Activated B cell treated with CpG ODN at 0.5 μM for 24 hours (primary cell): Measurements from ENCODE around the gene CCP110. TPM values are rescaled to one million over a fixed set of nuclear protein-coding genes. Genes with fewer than 3 reads are reported as not detected.

Source experiments
- ATAC-seq: fragments of 200-7000 bp; cut with Tn5 transposase; one replicate; pipeline ENCODE4 v1.10.0; 2021; ENCODE audit warnings: low read depth, mild to moderate bottlenecking, moderate library complexity
- CTCF ChIA-PET: fragments of 350-600 bp; sonication (Branson Sonifier 250); formaldehyde crosslinking; loops from one replicate; lab custom pipeline; 2021; ENCODE audit warnings: antibody characterized with exemption; lab: Charles Lee
- POLR2A ChIA-PET: fragments of 350-600 bp; sonication (Branson Sonifier 250); formaldehyde crosslinking; loops from one replicate; lab custom pipeline; 2021; ENCODE audit warnings: antibody characterized with exemption; lab: Charles Lee
- DNase-seq: peaks from one replicate; pipeline ENCODE4 v3.0.0; 2022
- H3K27ac Mint-ChIP-seq: one replicate; pipeline ENCODE4 v1.8.0; 2020; ENCODE audit warnings: mixed read lengths
- H3K27me3 Mint-ChIP-seq: one replicate; pipeline ENCODE4 v1.8.0; 2021; ENCODE audit warnings: mixed read lengths
- H3K36me3 Mint-ChIP-seq: one replicate; pipeline ENCODE4 v1.8.0; 2021; ENCODE audit warnings: low read depth, mixed read lengths
- H3K4me1 Mint-ChIP-seq: one replicate; pipeline ENCODE4 v1.8.0; 2021; ENCODE audit warnings: mixed read lengths
- H3K4me3 Mint-ChIP-seq: one replicate; pipeline ENCODE4 v1.8.0; 2020; ENCODE audit warnings: mild to moderate bottlenecking, mixed read lengths
- H3K9me3 Mint-ChIP-seq: one replicate; pipeline ENCODE4 v1.8.0; 2020; ENCODE audit warnings: mixed read lengths
- intact Hi-C: fragments of 100-400 bp; cut with micrococcal nuclease; formaldehyde crosslinking; loops from one replicate; pipeline ENCODE4 v1.15.1; 2024
- total RNA-seq: library from RNA; stranded (reverse); gene quantifications from 2 replicates; pipeline ENCODE4 v1.2.3, GENCODE V29; 2022
- TF ChIP-seq, protein P1 (sequence below): fragments of 200-600 bp; IDR thresholded peaks from one replicate; pipeline ENCODE4 v1.8.0; 2022; ENCODE audit warnings: antibody characterized with exemption, mild to moderate bottlenecking

Gene CCP110
- total RNA-seq, 1 donor from 2014 or later = 12.7 TPM

DNA sequence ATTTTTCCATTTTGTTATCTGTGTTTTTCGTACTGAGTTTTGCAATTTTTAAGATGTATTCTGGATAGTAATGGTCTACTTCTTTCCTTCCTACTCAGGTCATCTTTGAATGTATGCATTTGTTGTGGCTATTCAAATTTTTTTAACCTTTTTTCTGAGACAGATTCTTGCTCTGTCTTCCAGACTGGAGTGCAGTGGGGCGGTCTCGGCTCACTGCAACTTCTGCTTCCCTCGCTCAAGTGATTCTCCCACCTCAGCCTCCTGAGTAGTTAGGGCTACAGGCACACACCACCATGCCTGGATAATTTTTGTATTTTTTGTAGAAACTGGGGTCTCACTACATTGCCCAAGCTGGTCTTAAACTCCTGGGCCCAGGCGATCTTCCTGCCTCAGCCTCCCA is 65.4 kb downstream of the CCP110 start:
- Mint-ChIP-seq H3K4me1 (peaks cover 3% of the 10 kb centered on the region), H3K27ac (no peak overlapping the region), H3K27me3 (no peaks in the 10 kb centered on the region), H3K9me3 (no peaks in the 10 kb centered on the region), H3K36me3 (peaks cover 70% of the 10 kb centered on the region), H3K4me3 (no peak overlapping the region)
- TF ChIP-seq, protein P1, sequence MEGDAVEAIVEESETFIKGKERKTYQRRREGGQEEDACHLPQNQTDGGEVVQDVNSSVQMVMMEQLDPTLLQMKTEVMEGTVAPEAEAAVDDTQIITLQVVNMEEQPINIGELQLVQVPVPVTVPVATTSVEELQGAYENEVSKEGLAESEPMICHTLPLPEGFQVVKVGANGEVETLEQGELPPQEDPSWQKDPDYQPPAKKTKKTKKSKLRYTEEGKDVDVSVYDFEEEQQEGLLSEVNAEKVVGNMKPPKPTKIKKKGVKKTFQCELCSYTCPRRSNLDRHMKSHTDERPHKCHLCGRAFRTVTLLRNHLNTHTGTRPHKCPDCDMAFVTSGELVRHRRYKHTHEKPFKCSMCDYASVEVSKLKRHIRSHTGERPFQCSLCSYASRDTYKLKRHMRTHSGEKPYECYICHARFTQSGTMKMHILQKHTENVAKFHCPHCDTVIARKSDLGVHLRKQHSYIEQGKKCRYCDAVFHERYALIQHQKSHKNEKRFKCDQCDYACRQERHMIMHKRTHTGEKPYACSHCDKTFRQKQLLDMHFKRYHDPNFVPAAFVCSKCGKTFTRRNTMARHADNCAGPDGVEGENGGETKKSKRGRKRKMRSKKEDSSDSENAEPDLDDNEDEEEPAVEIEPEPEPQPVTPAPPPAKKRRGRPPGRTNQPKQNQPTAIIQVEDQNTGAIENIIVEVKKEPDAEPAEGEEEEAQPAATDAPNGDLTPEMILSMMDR = no peak
- ChIA-PET POLR2A (no interaction called here), CTCF (interaction anchor here (0.6 to 1.7 kb wide), 3 partner anchors 11 to 69 kb away, joined by 3 to 6 read pairs (median 3); no protein-coding TSS in a partner anchor)
- intact Hi-C loops = no loop called here
- no peak for DNase-seq
- ATAC-seq = no peak

DNA sequence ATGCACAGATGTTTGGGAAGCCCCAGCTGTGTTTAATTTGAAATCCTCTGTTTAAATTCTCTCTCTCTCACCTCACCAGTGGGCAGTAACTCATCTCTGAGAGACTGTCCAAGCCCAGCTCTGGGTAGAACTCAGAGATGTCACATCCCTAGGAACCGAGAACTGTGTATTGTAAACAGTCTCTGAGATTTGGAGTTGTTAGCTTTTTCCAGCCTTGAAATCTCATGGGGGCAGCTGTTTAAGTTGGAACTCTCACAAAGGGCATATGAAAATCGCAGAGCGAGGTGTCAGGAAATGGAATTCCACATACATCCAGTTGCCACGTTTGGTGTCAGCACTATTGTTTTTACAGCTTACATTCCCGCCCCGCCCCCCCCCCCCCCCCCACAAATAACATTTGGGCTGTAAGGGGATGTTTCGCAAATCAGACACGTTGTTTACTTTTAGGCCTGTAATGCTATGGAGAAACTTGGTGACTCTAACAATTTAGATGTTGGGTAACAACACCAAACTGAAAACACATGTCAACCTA is 66.1 kb downstream of the CCP110 start:
- Mint-ChIP-seq H3K4me1 (peaks cover 1% of the 10 kb centered on the region), H3K36me3 (peaks cover 68% of the 10 kb centered on the region), H3K9me3 (no peaks in the 10 kb centered on the region), H3K4me3 (no peak overlapping the region), H3K27ac (no peak overlapping the region), H3K27me3 (no peaks in the 10 kb centered on the region)
- POLR2A ChIA-PET = no interaction called here
- CTCF ChIA-PET = interaction anchor here (0.6 to 1.7 kb wide), 3 partner anchors 10 to 69 kb away, joined by 3 to 6 read pairs (median 3); no protein-coding TSS in a partner anchor
- ATAC-seq (no peak), DNase-seq (no peak)
- TF ChIP-seq, protein P1 = no peak
- intact Hi-C loops = no loop called here

DNA sequence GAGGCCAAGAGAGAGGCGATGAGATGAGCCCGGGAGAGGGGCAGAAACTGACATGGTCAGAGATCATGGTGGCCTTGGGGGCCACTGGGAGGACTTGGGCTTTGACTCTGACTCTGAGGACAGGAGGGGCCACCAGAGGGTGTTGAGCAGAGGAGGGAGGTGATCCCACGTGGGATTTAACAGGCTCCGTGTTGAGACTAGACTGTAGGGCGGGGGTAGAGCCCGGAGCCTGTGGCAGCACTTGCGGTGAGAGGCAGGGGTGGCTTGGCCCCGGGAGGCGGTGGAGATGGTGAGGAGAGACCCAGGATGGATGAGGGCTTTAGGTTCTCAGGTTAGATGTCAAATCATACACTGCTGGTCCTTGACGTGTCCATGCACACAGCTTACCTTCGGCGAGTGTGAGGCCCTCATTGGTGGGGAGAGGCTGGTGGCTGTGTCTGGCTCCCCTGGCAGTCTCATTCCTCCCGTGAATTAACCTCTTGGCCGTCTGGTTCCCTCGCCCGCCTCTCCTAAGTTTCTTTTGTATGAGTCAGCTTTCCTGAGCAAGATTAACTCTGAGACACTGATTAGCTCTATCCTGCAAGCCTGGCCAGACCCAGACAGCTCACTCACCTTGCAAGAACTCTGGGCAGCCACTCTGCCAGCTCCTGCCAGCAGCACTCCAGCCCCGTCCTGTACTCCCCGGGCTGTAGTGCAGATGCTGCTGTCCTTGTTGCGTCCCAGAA is 71.5 kb downstream of the CCP110 start:
- Mint-ChIP-seq H3K4me1 (no peaks in the 10 kb centered on the region), H3K4me3 (no peak overlapping the region), H3K27ac (no peak overlapping the region), H3K9me3 (no peaks in the 10 kb centered on the region), H3K27me3 (no peaks in the 10 kb centered on the region), H3K36me3 (peaks cover 68% of the 10 kb centered on the region)
- TF ChIP-seq, protein P1 = no peak
- intact Hi-C loops = no loop called here
- DNase-seq (no peak), ATAC-seq (no peak)
- ChIA-PET POLR2A (no interaction called here), CTCF (no interaction called here)

DNA sequence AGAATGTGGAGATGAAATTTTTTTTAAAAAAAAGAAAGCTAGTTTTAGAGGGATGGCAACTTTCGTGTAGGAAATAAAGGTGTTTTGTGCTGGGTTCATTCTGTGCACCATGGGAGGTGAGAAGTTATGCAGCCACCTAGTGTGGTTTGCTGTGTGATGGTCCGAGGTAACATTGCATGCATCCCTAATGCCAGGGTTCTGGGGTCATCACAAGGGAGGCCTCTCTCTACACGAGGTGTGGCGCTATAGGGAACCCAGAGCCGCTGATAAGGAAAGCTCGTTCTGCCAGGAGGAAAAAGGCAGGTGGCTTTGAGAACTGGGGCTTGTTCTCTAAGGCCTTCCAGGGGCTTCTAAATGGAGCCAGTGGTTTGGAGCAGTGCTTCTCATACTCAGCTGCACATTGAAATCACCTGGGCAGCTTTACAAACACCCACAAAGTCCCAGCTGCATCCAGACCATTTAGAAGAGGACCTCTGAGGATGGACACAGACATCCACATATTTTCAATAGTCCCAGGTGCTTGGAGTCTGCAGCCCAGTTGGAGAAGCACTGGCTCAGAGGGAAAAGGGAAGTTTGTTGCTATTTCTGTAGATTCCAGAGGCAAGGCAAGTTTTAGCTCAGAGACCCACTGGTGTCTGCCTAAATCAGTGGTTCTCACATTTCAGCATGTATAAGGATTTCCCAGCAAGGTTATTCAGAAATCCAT is 75.2 kb downstream of the CCP110 start:
- no peaks in the 10 kb centered on the region for H3K4me1 Mint-ChIP-seq
- no peaks in the 10 kb centered on the region for H3K9me3 Mint-ChIP-seq
- no peak for ATAC-seq
- ChIA-PET POLR2A (no interaction called here), CTCF (interaction anchor here (1.7 to 4.8 kb wide), 2 partner anchors 15 to 288 kb away, joined by 4 to 22 read pairs; no protein-coding TSS in a partner anchor)
- H3K36me3 Mint-ChIP-seq = peaks cover 63% of the 10 kb centered on the region
- no peak overlapping the region for H3K27ac Mint-ChIP-seq
- no peaks in the 10 kb centered on the region for H3K27me3 Mint-ChIP-seq
- DNase-seq = no peak
- H3K4me3 Mint-ChIP-seq = no peak overlapping the region
- TF ChIP-seq, protein P1 = no peak
- intact Hi-C loops = no loop called here
